ENCODE data around the gene EME1.

Gene EME1

DNA sequence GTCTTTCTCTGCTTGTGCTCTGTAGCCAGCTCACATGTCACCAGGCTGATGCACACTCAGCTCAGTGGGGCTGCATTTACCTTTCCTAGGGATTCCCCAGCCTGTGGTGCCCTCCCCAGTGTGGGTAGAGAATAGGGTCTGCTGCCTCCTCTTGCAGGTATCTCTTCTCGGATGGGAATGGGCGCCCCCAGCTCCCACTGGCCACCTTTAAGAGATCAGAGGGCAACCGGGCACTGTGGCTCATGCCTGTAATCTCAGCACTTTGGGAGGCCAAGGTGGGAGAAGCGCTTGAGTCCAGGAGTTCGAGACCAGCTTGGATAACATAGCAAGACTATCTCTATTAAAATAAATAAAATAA is 23.8 kb upstream of the EME1 start:
- TF ChIP-seq REST (IDR thresholded peaks at IDR 0.05; ENCODE audit: insufficient replicate concordance, low read depth) (no peak), GABPA (IDR thresholded peaks at IDR 0.05; ENCODE audit: low read depth) (no peak), CTCF (IDR thresholded peaks at IDR 0.05; ENCODE audit: insufficient read depth, low read length) (no peak), SPI1 (IDR thresholded peaks at IDR 0.05; ENCODE audit: borderline replicate concordance, low read depth) (no peak), POLR2AphosphoS5 (IDR thresholded peaks at IDR 0.05; ENCODE audit: low read depth) (no peak)
- no peak overlapping the region for H3K4me3 ChIP-seq (replicated peaks; ENCODE audit: insufficient read depth, low read length)
- DNase-seq (ENCODE audit: low read depth in 1 of 2, low spot score in 1 of 2): no peak
- no peak overlapping the region for H3K27ac ChIP-seq (replicated peaks)
- H3K27me3 ChIP-seq (ENCODE audit: insufficient read depth, poor library complexity, severe bottlenecking): no peaks in the 10 kb centered on the region

- DNase-seq (ENCODE audit: low read depth in 1 of 2, low spot score in 1 of 2): no peak
- H3K4me3 ChIP-seq (replicated peaks; ENCODE audit: insufficient read depth, low read length): no peak overlapping the region
- H3K27ac ChIP-seq (replicated peaks): no peak overlapping the region
- H3K27me3 ChIP-seq (ENCODE audit: insufficient read depth, poor library complexity, severe bottlenecking): no peaks in the 10 kb centered on the region
- TF ChIP-seq CTCF (IDR thresholded peaks at IDR 0.05; ENCODE audit: insufficient read depth, low read length) (no peak), REST (IDR thresholded peaks at IDR 0.05; ENCODE audit: insufficient replicate concordance, low read depth) (no peak), SPI1 (IDR thresholded peaks at IDR 0.05; ENCODE audit: borderline replicate concordance, low read depth) (no peak)
Measured at GRCh38 chr17:50350733-50351132, 22.3 kb upstream of the EME1 start.

DNA sequence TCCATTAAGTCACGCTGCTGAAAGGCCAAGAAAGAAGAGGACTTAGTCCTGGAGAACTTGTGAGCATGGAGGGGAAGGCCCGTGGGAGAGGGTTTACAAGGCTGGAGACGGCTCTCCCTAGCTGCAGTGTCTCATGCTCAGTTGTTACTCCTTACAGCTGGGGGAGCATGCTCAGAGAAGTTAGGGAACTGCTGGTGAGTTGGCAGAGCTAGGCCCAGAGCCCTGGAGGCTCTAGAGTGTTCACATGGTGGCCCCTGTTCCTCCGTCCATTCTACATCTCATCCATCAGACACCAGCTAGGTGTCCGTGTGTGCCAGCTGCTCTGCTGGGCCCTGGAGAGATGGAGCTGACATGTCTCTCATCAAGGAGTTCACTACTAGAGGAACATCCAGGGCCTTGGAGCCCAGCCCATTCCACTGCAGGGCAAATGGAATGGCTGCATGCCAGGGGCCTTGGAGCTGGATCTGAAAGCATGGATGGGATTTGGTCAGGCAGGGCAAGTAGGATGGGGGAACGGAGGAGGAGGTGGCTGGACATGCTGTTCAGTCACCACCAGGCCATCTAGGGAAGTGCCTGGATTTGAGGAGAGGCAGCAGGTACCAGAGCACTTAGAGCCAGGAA is 20.8 kb upstream of the EME1 start:
- peak; percentile 5; the same call in 1 of the 2 replicates for TF ChIP-seq POLR2AphosphoS5 (IDR thresholded peaks at IDR 0.05; ENCODE audit: low read depth)
- no peak for TF ChIP-seq SPI1 (IDR thresholded peaks at IDR 0.05; ENCODE audit: borderline replicate concordance, low read depth)
- H3K4me3 ChIP-seq (replicated peaks; ENCODE audit: insufficient read depth, low read length): no peak overlapping the region
- no peaks in the 10 kb centered on the region for H3K27me3 ChIP-seq (ENCODE audit: insufficient read depth, poor library complexity, severe bottlenecking)
- no peak overlapping the region for H3K27ac ChIP-seq (replicated peaks)
- no peak for DNase-seq (ENCODE audit: low read depth in 1 of 2, low spot score in 1 of 2)

DNA sequence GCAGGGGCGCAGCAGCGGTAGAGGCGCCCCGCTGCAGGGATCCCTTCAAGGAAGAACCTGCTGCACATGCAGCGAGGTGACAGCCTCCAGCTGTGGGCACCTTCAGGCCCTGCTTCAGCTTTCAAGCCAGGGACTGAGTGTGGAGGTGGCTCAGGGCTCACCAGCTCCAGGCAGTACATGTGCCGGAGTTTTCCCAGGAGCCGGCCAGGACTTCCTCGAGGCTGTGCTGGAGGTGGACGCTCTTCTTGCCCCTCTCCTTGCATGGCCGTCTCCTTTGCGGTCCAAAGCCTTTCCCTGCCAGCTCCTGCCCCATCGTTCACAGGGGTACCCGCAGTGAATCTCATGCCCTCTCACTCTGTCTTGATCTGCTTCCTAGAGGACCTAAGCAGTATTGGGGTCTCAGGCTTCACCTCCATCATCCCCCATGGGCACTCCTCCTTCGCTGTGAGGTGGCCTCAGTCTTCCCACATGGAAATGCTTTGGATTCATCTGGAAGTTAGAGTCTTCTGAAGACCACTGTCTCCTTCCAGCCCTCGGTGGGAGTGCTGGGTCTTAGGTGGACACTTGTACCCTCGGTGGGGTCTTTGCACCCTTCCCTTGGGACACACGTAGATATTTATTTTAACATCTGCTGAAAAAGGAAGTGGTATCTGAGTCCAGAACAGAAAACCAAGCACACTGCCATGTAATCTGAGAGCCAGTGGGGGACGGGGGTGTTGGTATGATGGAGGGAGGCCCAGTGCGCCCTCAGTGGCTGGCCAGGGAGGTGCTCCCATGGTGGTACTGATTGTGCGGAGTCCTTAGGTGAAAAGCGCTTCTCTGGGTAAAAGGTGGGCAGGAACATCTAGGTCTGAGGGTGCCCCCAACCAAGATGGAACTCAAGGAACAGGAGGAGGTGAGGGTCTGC is 20.1 kb upstream of the EME1 start:
- DNase-seq (ENCODE audit: low read depth in 1 of 2, low spot score in 1 of 2): no peak
- Histone ChIP-seq H3K27ac (replicated peaks) (no peak overlapping the region), H3K4me3 (replicated peaks; ENCODE audit: insufficient read depth, low read length) (no peak overlapping the region), H3K27me3 (ENCODE audit: insufficient read depth, poor library complexity, severe bottlenecking) (no peaks in the 10 kb centered on the region)
- TF ChIP-seq GABPA (IDR thresholded peaks at IDR 0.05; ENCODE audit: low read depth) (no peak), POLR2AphosphoS5 (IDR thresholded peaks at IDR 0.05; ENCODE audit: low read depth) (0 out of 2 replicates have a peak, but pooled peaks have one; percentile 9)

All from HL-60 (cell line).